ENCODE results near the gene SYT1. TPM values are rescaled to one million over a fixed set of nuclear protein-coding genes. Genes with fewer than 3 reads are reported as not detected.

SYT1 gene
- total RNA-seq, 2 donors from 2014 or later, result 1.3 to 1.9 TPM

GRCh38 chr12:78865516-78865915 lies 942 bp downstream of the SYT1 start:
- Histone ChIP-seq H3K4me3 (no peak overlapping the region), H3K4me1 (ENCODE audit: control insufficient read depth in 1 of 2, low read depth in 2 of 2) (peaks cover 0 to 20% of the 10 kb centered on the region in 2 donors), H3K27ac (no peak overlapping the region), H3K27me3 (replicated peaks; ENCODE audit: insufficient read depth) (no peaks in the 10 kb centered on the region), H3K36me3 (no peaks in the 10 kb centered on the region), H3K9me3 (no peaks in the 10 kb centered on the region)
- TF ChIP-seq CTCF (IDR thresholded peaks at IDR 0.05), result no peak
- no peak for ATAC-seq (ENCODE audit: insufficient number of reproducible peaks, low FRiP score, low read depth)
- no peak for DNase-seq (ENCODE audit: low spot score)

- Histone ChIP-seq H3K27me3 (replicated peaks; ENCODE audit: insufficient read depth) (no peaks in the 10 kb centered on the region), H3K9me3 (no peaks in the 10 kb centered on the region), H3K4me3 (no peak overlapping the region), H3K36me3 (no peaks in the 10 kb centered on the region), H3K4me1 (ENCODE audit: control insufficient read depth in 1 of 2, low read depth in 2 of 2) (peaks cover 0 to 20% of the 10 kb centered on the region in 2 donors), H3K27ac (no peak overlapping the region)
- ATAC-seq (ENCODE audit: insufficient number of reproducible peaks, low FRiP score, low read depth), result no peak
- DNase-seq (ENCODE audit: low spot score), result no peak
- no peak for TF ChIP-seq CTCF (IDR thresholded peaks at IDR 0.05)
Measured at GRCh38 chr12:78866518-78866917, 1.9 kb downstream of the SYT1 start.

- Histone ChIP-seq H3K4me1 (ENCODE audit: control insufficient read depth in 1 of 2, low read depth in 2 of 2) (no peaks in the 10 kb centered on the region), H3K27me3 (replicated peaks; ENCODE audit: insufficient read depth) (no peaks in the 10 kb centered on the region), H3K36me3 (no peaks in the 10 kb centered on the region), H3K4me3 (no peak overlapping the region), H3K9me3 (no peaks in the 10 kb centered on the region), H3K27ac (no peak overlapping the region)
- DNase-seq (ENCODE audit: low spot score), result no peak
- no peak for TF ChIP-seq CTCF (IDR thresholded peaks at IDR 0.05)
- no peak for ATAC-seq (ENCODE audit: insufficient number of reproducible peaks, low FRiP score, low read depth)
Measured at GRCh38 chr12:78870539-78870938, 6.0 kb downstream of the SYT1 start.

- Histone ChIP-seq H3K9me3 (no peaks in the 10 kb centered on the region), H3K27me3 (replicated peaks; ENCODE audit: insufficient read depth) (no peaks in the 10 kb centered on the region), H3K27ac (no peak overlapping the region), H3K36me3 (no peaks in the 10 kb centered on the region), H3K4me1 (ENCODE audit: control insufficient read depth in 1 of 2, low read depth in 2 of 2) (no peaks in the 10 kb centered on the region), H3K4me3 (no peak overlapping the region)
- no peak for DNase-seq (ENCODE audit: low spot score)
- no peak for TF ChIP-seq CTCF (IDR thresholded peaks at IDR 0.05)
- no peak for ATAC-seq (ENCODE audit: insufficient number of reproducible peaks, low FRiP score, low read depth)
Measured at GRCh38 chr12:78871566-78871965, 7.0 kb downstream of the SYT1 start.

GRCh38 chr12:78878459-78878858 lies 13.9 kb downstream of the SYT1 start:
- no peak overlapping the region for H3K4me3 ChIP-seq
- no peak for TF ChIP-seq CTCF (IDR thresholded peaks at IDR 0.05)
- ATAC-seq (ENCODE audit: insufficient number of reproducible peaks, low FRiP score, low read depth) (no peak), DNase-seq (ENCODE audit: low spot score) (no peak)
- H3K4me1 ChIP-seq (ENCODE audit: control insufficient read depth in 1 of 2, low read depth in 2 of 2), result no peaks in the 10 kb centered on the region
- H3K27me3 ChIP-seq (replicated peaks; ENCODE audit: insufficient read depth), result no peaks in the 10 kb centered on the region
- no peaks in the 10 kb centered on the region for H3K36me3 ChIP-seq
- no peak overlapping the region for H3K27ac ChIP-seq
- no peaks in the 10 kb centered on the region for H3K9me3 ChIP-seq

All from thoracic aorta (tissue), 2 donors.